Measurements from ENCODE around the gene PXDN. TPM values are rescaled to one million over a fixed set of nuclear protein-coding genes. Genes with fewer than 3 reads are reported as not detected.

The PXDN gene
- total and polyA plus RNA-seq, 11 donors: 5.9 to 83.7 (median 28.2) TPM

DNA sequence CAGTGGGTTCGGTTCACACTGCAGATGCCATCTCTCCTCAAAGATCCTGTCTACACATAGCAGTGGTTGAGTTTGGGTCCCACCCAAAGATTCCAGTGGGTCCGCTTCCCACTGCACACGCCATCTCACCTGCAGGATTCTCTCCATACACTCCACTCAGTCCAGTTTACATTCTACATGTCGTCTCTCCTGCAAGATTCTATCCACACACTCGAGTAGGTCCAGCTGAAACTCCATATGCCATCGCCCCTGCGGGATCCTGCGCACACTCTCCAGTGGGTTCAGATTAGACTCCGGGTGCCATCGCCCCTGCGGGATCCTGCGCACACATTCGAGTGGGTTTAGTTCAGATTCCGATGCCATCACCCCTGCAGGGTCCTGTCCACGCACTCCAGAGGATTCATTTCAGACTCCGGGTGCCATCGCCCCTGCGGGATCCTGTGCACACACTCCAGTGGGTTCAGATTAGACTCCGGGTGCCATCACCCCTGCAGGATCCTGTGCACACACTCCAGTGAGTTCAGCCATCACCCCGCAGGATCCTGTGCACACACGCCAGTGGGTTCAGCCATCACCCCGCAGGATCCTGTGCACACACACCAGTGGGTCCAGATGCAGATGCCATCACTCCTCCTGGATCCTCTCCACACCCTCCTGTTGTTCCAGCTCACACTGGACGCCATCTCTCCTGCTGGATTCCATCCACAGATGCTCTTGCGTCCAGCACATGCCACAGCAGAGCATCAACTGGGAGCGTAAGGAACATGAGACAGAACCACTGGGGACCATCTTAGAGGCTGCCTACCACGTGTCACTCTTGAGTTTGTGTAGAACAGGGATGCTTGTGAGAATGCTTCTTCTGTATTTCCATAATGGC is 3.0 kb upstream of the PXDN start:
- Histone ChIP-seq H3K36me3 (no peaks in the 10 kb centered on the region), H3K27me3 (peaks cover 0 to 26% (median 3%) of the 10 kb centered on the region in 9 donors), H3K4me1 (peaks cover 0 to 38% (median 7%) of the 10 kb centered on the region in 12 donors), H3K9me3 (no peaks in the 10 kb centered on the region), H3K27ac (no peak overlapping the region), H3K4me3 (no peak overlapping the region)
- DNase-seq: peak in 1 of 5 donors; percentile 14
- 87 to 91% (median 88%) methylated on average over 22 to 26 of the region's 26 CpGs for WGBS, 4 donors
- no peak for ATAC-seq
- TF ChIP-seq, protein P1, sequence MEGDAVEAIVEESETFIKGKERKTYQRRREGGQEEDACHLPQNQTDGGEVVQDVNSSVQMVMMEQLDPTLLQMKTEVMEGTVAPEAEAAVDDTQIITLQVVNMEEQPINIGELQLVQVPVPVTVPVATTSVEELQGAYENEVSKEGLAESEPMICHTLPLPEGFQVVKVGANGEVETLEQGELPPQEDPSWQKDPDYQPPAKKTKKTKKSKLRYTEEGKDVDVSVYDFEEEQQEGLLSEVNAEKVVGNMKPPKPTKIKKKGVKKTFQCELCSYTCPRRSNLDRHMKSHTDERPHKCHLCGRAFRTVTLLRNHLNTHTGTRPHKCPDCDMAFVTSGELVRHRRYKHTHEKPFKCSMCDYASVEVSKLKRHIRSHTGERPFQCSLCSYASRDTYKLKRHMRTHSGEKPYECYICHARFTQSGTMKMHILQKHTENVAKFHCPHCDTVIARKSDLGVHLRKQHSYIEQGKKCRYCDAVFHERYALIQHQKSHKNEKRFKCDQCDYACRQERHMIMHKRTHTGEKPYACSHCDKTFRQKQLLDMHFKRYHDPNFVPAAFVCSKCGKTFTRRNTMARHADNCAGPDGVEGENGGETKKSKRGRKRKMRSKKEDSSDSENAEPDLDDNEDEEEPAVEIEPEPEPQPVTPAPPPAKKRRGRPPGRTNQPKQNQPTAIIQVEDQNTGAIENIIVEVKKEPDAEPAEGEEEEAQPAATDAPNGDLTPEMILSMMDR (IDR thresholded peaks at IDR 0.05): no peak
- no peak for TF ChIP-seq POLR2A (IDR thresholded peaks at IDR 0.05)
- intact Hi-C loops (cut with DNase I): loop anchor here in 9 of 10 donors (2.0 to 10.0 kb wide), 9 partner anchors 35 to 195 kb away; no protein-coding TSS in a partner anchor

DNA sequence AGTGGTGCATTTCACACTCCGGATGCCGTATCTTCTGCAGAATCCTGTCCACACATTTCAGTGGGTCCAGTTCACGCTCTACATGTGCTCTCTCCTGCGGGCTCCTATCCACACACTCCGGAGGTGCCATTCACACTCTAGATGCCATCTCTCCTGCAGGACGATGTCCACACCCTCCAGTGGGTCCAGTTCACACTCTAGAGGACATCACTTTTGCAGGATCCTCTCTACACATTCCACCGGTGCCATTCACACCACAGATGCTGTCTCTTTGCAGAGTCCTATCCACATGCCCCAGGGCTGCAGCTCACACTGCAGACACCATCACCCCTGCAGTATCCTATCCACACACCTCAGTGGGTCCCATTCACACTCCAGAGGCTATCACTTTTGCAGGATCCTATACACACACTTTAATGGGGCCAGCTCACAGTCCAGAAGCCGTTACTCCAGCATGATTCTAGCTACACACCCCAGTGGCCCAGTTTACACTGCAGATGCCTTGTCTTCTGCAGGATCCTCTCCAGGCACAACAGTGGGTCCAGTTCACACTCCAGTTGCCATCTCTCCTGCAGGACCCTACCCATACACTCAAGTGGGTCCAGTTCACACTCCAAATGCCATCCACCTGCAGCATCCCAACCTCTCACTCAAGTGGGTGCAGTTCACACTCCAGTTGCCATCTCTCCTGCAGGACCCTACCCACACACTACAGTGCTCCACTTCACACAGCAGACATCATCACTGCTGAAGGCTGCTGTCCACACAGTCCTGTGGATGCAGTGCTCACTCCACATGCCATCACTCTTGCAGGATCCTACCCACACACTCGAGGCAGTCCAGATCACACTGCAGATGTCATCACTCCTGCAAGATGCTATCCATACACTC is 2.1 kb upstream of the PXDN start:
- intact Hi-C loops (cut with DNase I): loop anchor here in 9 of 10 donors (2.0 to 10.0 kb wide), 9 partner anchors 34 to 194 kb away; no protein-coding TSS in a partner anchor
- no peak overlapping the region for H3K27ac ChIP-seq
- no peaks in the 10 kb centered on the region for H3K36me3 ChIP-seq
- TF ChIP-seq, protein P1 (IDR thresholded peaks at IDR 0.05): no peak
- no peak for TF ChIP-seq POLR2A (IDR thresholded peaks at IDR 0.05)
- peak in 1 of 5 donors; percentile 28 for DNase-seq
- 85 to 90% (median 89%) methylated on average over 9 of the region's 9 CpGs for WGBS, 4 donors
- no peaks in the 10 kb centered on the region for H3K9me3 ChIP-seq
- H3K27me3 ChIP-seq: peaks cover 0 to 19% (median 3%) of the 10 kb centered on the region in 9 donors
- H3K4me3 ChIP-seq: no peak overlapping the region
- peaks cover 0 to 44% (median 10%) of the 10 kb centered on the region in 12 donors for H3K4me1 ChIP-seq
- no peak for ATAC-seq

DNA sequence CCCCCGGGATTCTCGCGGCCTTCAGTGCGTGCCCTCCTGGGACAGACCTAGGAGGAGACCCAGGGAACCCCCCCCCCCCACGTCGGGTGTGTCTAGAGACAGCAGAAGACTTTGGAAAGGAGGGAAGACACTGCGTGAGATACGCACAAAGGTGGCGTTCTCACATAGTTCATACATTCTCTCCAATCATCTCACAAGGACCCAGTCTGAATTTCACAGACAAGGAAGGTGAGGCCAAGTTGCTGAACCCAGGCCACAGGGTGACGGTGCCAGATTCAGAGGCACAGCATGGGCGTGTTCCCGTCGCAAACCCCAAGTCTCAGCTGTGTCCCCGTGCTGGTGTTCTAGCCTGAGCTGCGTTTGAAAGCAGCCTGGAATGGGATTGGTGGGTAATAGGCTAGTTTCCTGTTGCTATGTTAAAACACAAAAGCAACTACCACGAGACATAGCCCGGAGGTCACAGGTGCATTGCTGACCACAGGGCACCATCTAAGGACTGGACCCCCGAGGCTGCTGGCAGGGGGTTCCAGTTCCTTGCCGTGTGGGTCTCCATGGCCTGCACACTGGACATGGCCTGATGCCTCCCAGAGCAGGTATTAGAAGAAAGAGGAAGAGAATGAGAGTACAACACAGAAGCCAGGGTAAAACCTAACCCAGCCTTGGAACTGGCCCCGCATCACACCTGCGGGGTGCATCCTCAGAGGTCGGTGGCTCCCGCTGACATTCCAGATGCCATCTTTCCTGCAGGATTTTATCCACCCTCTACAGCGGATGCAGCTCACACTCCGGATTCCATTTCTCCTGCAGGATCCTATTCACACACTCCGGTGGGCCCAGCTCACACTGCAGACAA is 1.1 kb upstream of the PXDN start:
- H3K27ac ChIP-seq: peak overlapping the region; percentile 87 to 98 (median 92)
- intact Hi-C loops (cut with DNase I): loop anchor here (2.0 to 10.0 kb wide), 11 partner anchors 33 to 193 kb away; no protein-coding TSS in a partner anchor
- 54 to 59% (median 57%) methylated on average over 21 to 26 of the region's 26 CpGs for WGBS, 4 donors

More for the DNA sequence above, 1.1 kb upstream of the PXDN start:
- peaks cover 0 to 19% (median 0%) of the 10 kb centered on the region in 9 donors for H3K27me3 ChIP-seq
- DNase-seq (peak in 1 of 5 donors; percentile 22), ATAC-seq (no peak)
- no peaks in the 10 kb centered on the region for H3K36me3 ChIP-seq
- no peaks in the 10 kb centered on the region for H3K9me3 ChIP-seq
- TF ChIP-seq, protein P1 (IDR thresholded peaks at IDR 0.05): no peak
- TF ChIP-seq POLR2A (IDR thresholded peaks at IDR 0.05): no peak
- H3K4me3 ChIP-seq: peak overlapping the region; percentile 44 to 96 (median 74)
- peaks cover 0 to 45% (median 16%) of the 10 kb centered on the region in 12 donors for H3K4me1 ChIP-seq

Data from heart left ventricle (tissue), 16 donors.